Panc1 (cell line): ENCODE results near the gene PIGP. TPM values are rescaled to one million over a fixed set of nuclear protein-coding genes. Genes with fewer than 3 reads are reported as not detected.
A peak's percentile ranks its signal among the peaks of the same experiment; 100 is the strongest.

Source experiments
- ATAC-seq: fragments of 200-7000 bp; cut with Tn5 transposase; 2 replicates; pipeline ENCODE4 v1.9.1; 2020; ENCODE audit warnings: mild to moderate bottlenecking, moderate library complexity
- BruUV-seq: library from RNA; stranded (reverse); fragments of 400-500 nt; replicated peaks from 2 replicates; lab custom pipeline; 2021; lab: Mats Ljungman, UMichigan
- CTCF ChIA-PET: fragments of 300-600 bp; sonication (Branson Sonifier 250); formaldehyde crosslinking; loops from one replicate; lab custom pipeline; 2022; ENCODE audit warnings: antibody characterized with exemption; lab: Charles Lee
- POLR2A ChIA-PET: fragments of 300-600 bp; sonication (Branson Sonifier 250); formaldehyde crosslinking; loops from one replicate; lab custom pipeline; 2022; ENCODE audit warnings: antibody characterized with exemption; lab: Charles Lee
- DNase-seq: peaks from one replicate; pipeline ENCODE4 v3.0.0-alpha.2; 2010; ENCODE audit warnings: low read depth, low spot score
- H3K27ac ChIP-seq: 2 replicates; pipeline ENCODE4 v1.5.1; 2011; ENCODE audit warnings: mild to moderate bottlenecking, low read length, inconsistent platforms
- H3K27me3 ChIP-seq: fragments of 200-500 bp; sonication (Bioruptor generic); 2 replicates; pipeline ENCODE4 v1.6.0; 2014; ENCODE audit warnings: low read length, inconsistent platforms; ENCODE audit not compliant: control insufficient read depth, insufficient read depth
- H3K36me3 ChIP-seq: fragments of 200-500 bp; sonication (Bioruptor generic); 2 replicates; pipeline ENCODE4 v1.5.1; 2014; ENCODE audit warnings: inconsistent platforms, mild to moderate bottlenecking, low read length, moderate library complexity; ENCODE audit not compliant: control insufficient read depth, insufficient read depth
- H3K4me1 ChIP-seq: 2 replicates; pipeline ENCODE4 v1.5.1; 2011; ENCODE audit warnings: inconsistent platforms, mild to moderate bottlenecking, low read length, moderate library complexity; ENCODE audit not compliant: control insufficient read depth, insufficient read depth
- H3K4me3 ChIP-seq, 2 experiments: 2 replicates each; pipeline ENCODE4 v1.5.1; 2011 to 2012; ENCODE audit warnings: low read depth in 2 of 2, low read length in 2 of 2, mild to moderate bottlenecking in 2 of 2, inconsistent platforms in 1 of 2, moderate library complexity in 1 of 2
- H3K9me3 ChIP-seq: fragments of 200-500 bp; sonication (Bioruptor generic); 2 replicates; pipeline ENCODE4 v1.5.1; 2014; ENCODE audit warnings: low read depth, mild to moderate bottlenecking, inconsistent platforms, low read length, moderate library complexity; ENCODE audit not compliant: control insufficient read depth, insufficient read depth
- CTCF ChIP-seq: fragments of 450-650 bp; IDR thresholded peaks from 2 replicates; pipeline ENCODE4 v1.5.1; 2017; ENCODE audit warnings: mild to moderate bottlenecking
- POLR2AphosphoS5 ChIP-seq: IDR thresholded peaks from 2 replicates; pipeline ENCODE4 v1.6.1; 2012; ENCODE audit warnings: mild to moderate bottlenecking, low read depth, low read length, moderate library complexity
- REST ChIP-seq, 2 experiments: IDR thresholded peaks; 2 replicates each; pipeline ENCODE4 v1.6.1; 2011 to 2012; ENCODE audit warnings: low read depth in 2 of 2, control low read depth in 1 of 2, low read length in 1 of 2, mild to moderate bottlenecking in 1 of 2, moderate library complexity in 1 of 2; ENCODE audit not compliant: insufficient read depth in 1 of 2
- SIN3A ChIP-seq: IDR thresholded peaks from 2 replicates; pipeline ENCODE4 v1.6.1; 2012; ENCODE audit warnings: low read depth, mild to moderate bottlenecking, low read length, moderate library complexity, borderline replicate concordance; ENCODE audit not compliant: insufficient read depth
- TCF7L2 ChIP-seq: IDR thresholded peaks from 2 replicates; pipeline ENCODE4 v1.6.1; 2011; ENCODE audit warnings: mild to moderate bottlenecking, low read depth, low read length, inconsistent platforms
- in situ Hi-C: cut with HindIII; loops from 2 replicates; pipeline ENCODE4 v1.10.0; 2016; ENCODE audit warnings: low sequenced_read_pairs, low pct_unique_long_range_greater_than_20kb
- intact Hi-C: fragments of 100-400 bp; cut with micrococcal nuclease; formaldehyde crosslinking; loops from one replicate; pipeline ENCODE4 v1.10.0; 2022; ENCODE audit not compliant: unreplicated experiment
- total RNA-seq: library from RNA; stranded (reverse); gene quantifications from one replicate; pipeline ENCODE4 v1.2.1, GENCODE V29; 2021; ENCODE audit not compliant: unreplicated experiment

Gene PIGP
- total RNA-seq, 1 experiment from 2014 or later = 16.1 TPM

- intact Hi-C loops = no loop called here
- no peak for TF ChIP-seq REST (IDR thresholded peaks at IDR 0.05; ENCODE audit: insufficient read depth in 1 of 2, low read depth in 2 of 2, low read length in 1 of 2)
- no peak for TF ChIP-seq TCF7L2
- no peak for TF ChIP-seq CTCF
- TF ChIP-seq POLR2AphosphoS5 = no peak
- no peak for TF ChIP-seq SIN3A
Measured at GRCh38 chr21:37093977-37094376, 21.1 kb upstream of the PIGP start.

GRCh38 chr21:37088186-37088735, 15.4 kb upstream of the PIGP start:
- in situ Hi-C loops (no loop called here), intact Hi-C loops (no loop called here)
- BruUV-seq = no TSS peak
- Histone ChIP-seq H3K27ac (no peak overlapping the region), H3K36me3 (no peaks in the 10 kb centered on the region; the same call in 1 of the 2 replicates), H3K4me3 (no peak overlapping the region), H3K27me3 (no peaks in the 10 kb centered on the region), H3K9me3 (no peaks in the 10 kb centered on the region), H3K4me1 (no peaks in the 10 kb centered on the region; the same call in none of the 2 replicates)
- DNase-seq (no peak), ATAC-seq (no peak)
- POLR2A ChIA-PET = no interaction called here
- CTCF ChIA-PET = no interaction called here
- no peak for TF ChIP-seq TCF7L2

More at GRCh38 chr21:37093977-37094376, 21.1 kb upstream of the PIGP start:
- DNase-seq (no peak), ATAC-seq (no peak)
- Histone ChIP-seq H3K36me3 (peaks cover 12% of the 10 kb centered on the region), H3K27ac (no peak overlapping the region), H3K9me3 (no peaks in the 10 kb centered on the region), H3K4me1 (no peaks in the 10 kb centered on the region), H3K4me3 (no peak overlapping the region), H3K27me3 (no peaks in the 10 kb centered on the region)
- POLR2A ChIA-PET = no interaction called here
- in situ Hi-C loops = no loop called here
- BruUV-seq = no TSS peak
- CTCF ChIA-PET = no interaction called here

- ChIA-PET CTCF (no interaction called here), POLR2A (no interaction called here)
- intact Hi-C loops = no loop called here
- BruUV-seq = no TSS peak
- Histone ChIP-seq H3K4me1 (no peaks in the 10 kb centered on the region; the same call in none of the 2 replicates), H3K27me3 (no peaks in the 10 kb centered on the region), H3K4me3 (no peak overlapping the region), H3K36me3 (no peaks in the 10 kb centered on the region; the same call in 1 of the 2 replicates), H3K9me3 (no peaks in the 10 kb centered on the region), H3K27ac (no peak overlapping the region)
- DNase-seq (no peak), ATAC-seq (no peak; the same call in 1 of the 2 replicates)
- in situ Hi-C loops = no loop called here
- peak; percentile 53 for TF ChIP-seq CTCF
- TF ChIP-seq POLR2AphosphoS5 = no peak
- TF ChIP-seq TCF7L2 = no peak
Measured at GRCh38 chr21:37087188-37087587, 14.3 kb upstream of the PIGP start.
